Aorta (tissue), 5 donors: ENCODE data around the gene CLEC4F. TPM values are rescaled to one million over a fixed set of nuclear protein-coding genes. Genes with fewer than 3 reads are reported as not detected.

Experiments
- ATAC-seq: fragments of 200-7000 bp; cut with Tn5 transposase; one replicate; pipeline ENCODE4 v1.9.1; 2022; ENCODE audit warnings: moderate library complexity; ENCODE audit not compliant: low FRiP score
- DNase-seq, 2 donors: peaks; one replicate each; pipeline ENCODE4 v3.0.0-alpha.2; 2020
- H3K27ac ChIP-seq, 2 donors: one replicate each; pipeline ENCODE4 v1.5.1; 2013; ENCODE audit warnings: low read length in 2 of 2, mild to moderate bottlenecking in 2 of 2, moderate library complexity in 2 of 2, control low read depth in 1 of 2, inconsistent platforms in 1 of 2, low read depth in 1 of 2
- H3K27me3 ChIP-seq, 2 donors: one replicate each; pipeline ENCODE4 v1.6.1; 2013; ENCODE audit warnings: control low read depth in 1 of 2, low read length in 1 of 2, mild to moderate bottlenecking in 1 of 2, moderate library complexity in 1 of 2; ENCODE audit not compliant: insufficient read depth in 2 of 2, control insufficient read depth in 1 of 2
- H3K36me3 ChIP-seq, 2 donors: one replicate each; pipeline ENCODE4 v1.6.1; 2013; ENCODE audit warnings: control low read depth in 1 of 2, low read length in 1 of 2, mild to moderate bottlenecking in 1 of 2; ENCODE audit not compliant: insufficient read depth in 2 of 2, control insufficient read depth in 1 of 2
- H3K4me1 ChIP-seq, 2 donors: one replicate each; pipeline ENCODE4 v1.6.1; 2013; ENCODE audit warnings: low read length in 2 of 2, control low read depth in 1 of 2, mild to moderate bottlenecking in 1 of 2, moderate library complexity in 1 of 2; ENCODE audit not compliant: insufficient read depth in 2 of 2, control insufficient read depth in 1 of 2
- H3K4me3 ChIP-seq, 2 donors: one replicate each; pipeline ENCODE4 v1.5.1; 2013; ENCODE audit warnings: low read length in 2 of 2, control low read depth in 1 of 2, mild to moderate bottlenecking in 1 of 2
- H3K9me3 ChIP-seq: one replicate; pipeline ENCODE4 v1.6.1; 2013; ENCODE audit warnings: mild to moderate bottlenecking, low read length; ENCODE audit not compliant: control insufficient read depth
- WGBS, 2 donors: extraction: QIAGEN DNeasy Blood & Tissue Kit; methylation state at CpG; one replicate each; pipeline ENCODE4 v1.1.7; 2013; 5-methylcytosine and 5-hydroxymethylcytosine counted together
- intact Hi-C, 2 donors: fragments of 100-400 bp; cut with DNase I; formaldehyde crosslinking; loops; one replicate each; pipeline versions ENCODE4 v1.14.2 to v1.15.0; 2022
- polyA plus RNA-seq, 2 donors: library from polyadenylated mRNA; stranded (reverse); fragments of 200-250 nt; gene quantifications; one replicate each; pipeline ENCODE4 v1.2.3, GENCODE V29; 2013
- total RNA-seq, 2 donors: library from RNA; stranded (reverse); fragmentation: NEBNext Ultra II Directional; extraction: Animal tissue kit (Norgen Biotek cat#: 25700); gene quantifications; one replicate each; pipeline ENCODE4 v1.2.1, GENCODE V29; 2021
- donor health status: healthy with polysubstance abuse.
- donor health status: Bipolar disorder and iron deficiency.
- donor health status: DM: no; HTN: no; CAD: no.
- donor health status: DM: no; HTN: no; CAD: no.
- donor health status: DM: yes; HTN: yes; CAD: no.

The CLEC4F gene
- total and polyA plus RNA-seq, 4 donors = 0.72 TPM; not detected in 3

DNA sequence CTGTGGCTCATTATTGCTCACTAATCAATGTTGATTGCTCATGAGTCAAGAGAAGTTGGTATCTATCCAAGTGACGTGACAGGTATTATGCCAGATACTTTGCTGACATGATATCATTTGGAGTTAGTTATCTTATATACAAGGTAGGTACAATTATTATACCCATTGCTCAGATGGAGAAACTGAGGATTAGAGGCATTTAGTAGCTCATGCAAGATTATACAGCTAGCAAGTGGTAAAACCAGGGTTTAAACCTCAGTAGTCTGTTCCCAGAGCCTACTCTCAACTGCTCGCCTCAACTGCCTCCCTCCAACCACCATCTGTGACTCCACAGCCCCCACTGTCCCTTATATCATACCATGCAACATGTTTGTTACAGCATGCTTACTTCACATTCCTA, 36.1 kb downstream of the CLEC4F start:
- H3K27ac ChIP-seq = no peak overlapping the region
- whole genome bisulfite sequencing, 2 donors = 86 to 92% methylated on average over 2 of the region's 2 CpGs
- H3K27me3 ChIP-seq = no peaks in the 10 kb centered on the region
- ATAC-seq (no peak), DNase-seq (no peak)
- H3K4me1 ChIP-seq = no peaks in the 10 kb centered on the region
- intact Hi-C loops = no loop called here
- no peaks in the 10 kb centered on the region for H3K36me3 ChIP-seq
- no peaks in the 10 kb centered on the region for H3K9me3 ChIP-seq
- H3K4me3 ChIP-seq = no peak overlapping the region

DNA sequence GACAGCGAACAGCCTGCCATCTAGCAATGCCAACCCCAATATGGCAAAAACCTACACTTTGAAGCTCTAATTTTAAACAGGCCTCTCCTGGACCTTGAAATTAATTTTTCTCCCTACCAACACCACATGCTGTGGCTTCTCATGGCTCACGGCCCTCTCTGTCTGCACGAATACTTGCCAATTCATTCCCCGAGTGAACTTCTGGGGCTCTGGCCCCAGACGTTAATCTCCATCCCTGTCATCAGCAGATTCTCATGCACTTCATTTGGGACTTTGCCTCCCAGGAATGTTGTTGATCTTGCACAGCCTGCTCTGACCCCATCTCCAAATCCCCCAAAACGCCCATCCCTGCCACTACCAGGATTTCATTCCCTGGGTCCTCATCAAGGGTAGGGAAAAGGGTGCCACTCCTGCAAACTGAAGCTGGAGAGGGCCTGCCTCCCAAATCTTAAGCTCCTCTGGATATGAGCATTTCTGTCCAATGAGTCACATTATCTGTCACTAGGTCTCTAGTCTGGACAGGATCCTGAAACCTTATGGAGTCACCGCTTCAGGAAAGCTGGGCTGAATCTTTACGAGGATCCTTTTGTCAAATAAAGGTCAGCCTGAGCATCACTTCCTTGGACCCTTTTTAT, 40.4 kb downstream of the CLEC4F start:
- DNase-seq (no peak), ATAC-seq (no peak)
- Histone ChIP-seq H3K27ac (no peak overlapping the region), H3K9me3 (no peaks in the 10 kb centered on the region), H3K4me1 (no peaks in the 10 kb centered on the region), H3K4me3 (no peak overlapping the region), H3K36me3 (no peaks in the 10 kb centered on the region), H3K27me3 (no peaks in the 10 kb centered on the region)
- 56 to 59% methylated on average over 8 of the region's 8 CpGs for WGBS, 2 donors
- intact Hi-C loops = no loop called here

DNA sequence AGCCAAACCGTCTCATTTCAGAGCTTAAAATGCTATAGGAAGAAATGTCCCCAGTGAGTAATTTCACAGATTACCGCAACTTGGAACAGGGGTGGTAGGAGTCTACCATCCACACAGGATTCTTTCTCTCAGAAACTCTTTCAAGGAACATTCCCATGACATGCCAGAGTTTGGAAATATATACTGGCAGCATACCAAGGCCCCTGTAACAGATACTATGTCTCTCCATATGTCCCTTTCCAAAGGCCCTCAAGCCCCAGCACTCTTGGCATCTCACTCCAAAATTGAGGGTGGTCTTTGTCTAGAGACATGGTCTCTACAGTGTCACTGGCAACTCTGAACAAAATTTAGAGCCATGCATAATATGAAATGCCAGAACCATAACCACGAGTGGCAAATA, 40.9 kb downstream of the CLEC4F start:
- no peaks in the 10 kb centered on the region for H3K36me3 ChIP-seq
- no peaks in the 10 kb centered on the region for H3K9me3 ChIP-seq
- intact Hi-C loops = no loop called here
- 50 to 56% methylated on average over 3 of the region's 3 CpGs for WGBS, 2 donors
- ATAC-seq (no peak), DNase-seq (no peak)
- H3K27me3 ChIP-seq = no peaks in the 10 kb centered on the region
- H3K4me1 ChIP-seq = no peaks in the 10 kb centered on the region
- H3K4me3 ChIP-seq = no peak overlapping the region
- H3K27ac ChIP-seq = no peak overlapping the region

DNA sequence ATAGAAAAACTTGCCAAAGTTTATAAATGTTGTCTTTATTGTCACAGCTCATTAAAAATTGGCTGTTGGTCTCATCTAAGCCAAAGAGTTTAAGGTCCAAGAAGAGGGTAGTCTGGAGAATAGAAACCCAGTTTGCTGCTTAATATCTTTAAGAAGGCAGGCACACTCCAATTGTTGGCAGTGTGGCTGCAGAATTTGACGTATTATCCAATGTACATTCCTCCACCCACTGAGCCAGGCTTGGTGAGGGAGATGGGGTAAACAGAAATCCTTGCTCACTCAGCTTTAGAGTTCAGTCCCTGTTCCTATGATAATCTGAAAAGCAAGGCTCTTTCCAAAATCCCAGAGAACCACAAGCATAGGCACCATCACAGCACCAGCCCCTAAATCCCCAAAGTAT, 41.7 kb downstream of the CLEC4F start:
- DNase-seq = no peak
- H3K4me3 ChIP-seq = no peak overlapping the region
- H3K27me3 ChIP-seq = no peaks in the 10 kb centered on the region
- WGBS, 2 donors = 4 to 10% methylated on average over 1 of the region's 1 CpG
- H3K9me3 ChIP-seq = no peaks in the 10 kb centered on the region
- H3K27ac ChIP-seq = no peak overlapping the region
- H3K36me3 ChIP-seq = no peaks in the 10 kb centered on the region
- no peak for ATAC-seq
- intact Hi-C loops = no loop called here
- no peaks in the 10 kb centered on the region for H3K4me1 ChIP-seq

DNA sequence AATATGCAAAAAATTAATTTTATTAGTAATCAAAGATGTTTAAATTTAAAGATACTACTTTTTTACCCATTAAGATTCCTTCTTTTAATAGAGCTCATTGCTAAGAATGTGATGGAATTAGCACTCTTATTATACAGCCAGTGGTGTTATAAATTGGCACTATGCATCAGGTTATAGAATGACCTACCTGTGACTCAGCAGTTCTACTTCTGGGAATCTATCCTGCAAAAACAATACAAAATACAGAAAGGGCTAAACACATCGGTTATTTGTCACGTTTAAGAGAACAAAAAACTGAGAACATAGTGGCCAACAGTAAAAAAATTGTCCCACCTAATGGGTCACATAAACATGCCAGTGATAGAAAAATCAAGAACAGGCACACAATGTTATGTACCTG, 42.9 kb downstream of the CLEC4F start:
- WGBS, 2 donors = 2 to 5% methylated on average over 2 of the region's 2 CpGs
- Histone ChIP-seq H3K27me3 (no peaks in the 10 kb centered on the region), H3K4me1 (no peaks in the 10 kb centered on the region), H3K4me3 (no peak overlapping the region), H3K36me3 (no peaks in the 10 kb centered on the region), H3K27ac (no peak overlapping the region), H3K9me3 (no peaks in the 10 kb centered on the region)
- DNase-seq (no peak), ATAC-seq (no peak)
- intact Hi-C loops = no loop called here

DNA sequence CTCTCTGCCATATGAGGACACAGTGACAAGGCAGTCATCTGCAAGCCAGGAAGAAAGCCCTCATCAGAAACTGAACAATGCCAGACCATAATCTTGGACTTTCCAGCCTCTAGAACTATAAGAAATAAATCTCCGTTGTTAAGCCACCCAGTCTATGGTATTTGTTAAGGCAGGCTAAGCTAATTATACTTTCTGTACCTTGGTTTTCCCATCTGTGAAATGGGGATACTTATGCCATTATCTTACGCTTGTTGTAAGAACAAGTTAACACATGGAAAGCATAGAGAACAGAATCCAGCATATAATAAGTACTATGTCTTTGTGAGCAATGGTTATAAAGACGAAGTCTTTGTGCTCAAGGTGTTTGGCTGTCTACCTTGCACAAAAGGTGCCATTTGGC, 44.1 kb downstream of the CLEC4F start:
- no peaks in the 10 kb centered on the region for H3K36me3 ChIP-seq
- no peaks in the 10 kb centered on the region for H3K9me3 ChIP-seq
- H3K27me3 ChIP-seq = no peaks in the 10 kb centered on the region
- intact Hi-C loops = no loop called here
- no peaks in the 10 kb centered on the region for H3K4me1 ChIP-seq
- ATAC-seq = no peak
- 90 to 95% methylated on average over 3 of the region's 3 CpGs for WGBS, 2 donors
- DNase-seq = no peak
- H3K4me3 ChIP-seq = no peak overlapping the region
- no peak overlapping the region for H3K27ac ChIP-seq

DNA sequence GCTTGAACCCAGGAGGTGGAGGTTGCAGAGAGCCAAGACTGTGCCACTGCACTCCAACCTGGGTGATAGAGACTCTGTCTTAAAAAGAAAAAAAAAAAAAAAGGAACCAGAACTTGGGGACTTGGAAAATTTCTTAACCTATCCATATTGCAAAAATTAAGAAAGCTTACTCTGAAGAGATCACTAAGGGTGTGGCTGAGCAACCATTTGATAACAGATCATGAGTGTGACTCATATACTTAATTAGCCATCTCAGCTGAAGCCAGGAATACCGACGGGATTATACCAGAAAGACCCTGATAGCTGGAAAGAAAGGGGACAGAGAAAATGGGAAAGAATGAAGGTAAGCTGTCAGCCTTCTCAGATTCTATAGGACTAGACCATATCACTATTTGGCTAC, 45.3 kb downstream of the CLEC4F start:
- Histone ChIP-seq H3K4me1 (no peaks in the 10 kb centered on the region), H3K4me3 (no peak overlapping the region), H3K27me3 (no peaks in the 10 kb centered on the region), H3K9me3 (no peaks in the 10 kb centered on the region), H3K36me3 (no peaks in the 10 kb centered on the region), H3K27ac (no peak overlapping the region)
- no peak for ATAC-seq
- intact Hi-C loops = no loop called here
- WGBS, 2 donors = 68 to 80% methylated on average over 2 of the region's 2 CpGs
- no peak for DNase-seq

DNA sequence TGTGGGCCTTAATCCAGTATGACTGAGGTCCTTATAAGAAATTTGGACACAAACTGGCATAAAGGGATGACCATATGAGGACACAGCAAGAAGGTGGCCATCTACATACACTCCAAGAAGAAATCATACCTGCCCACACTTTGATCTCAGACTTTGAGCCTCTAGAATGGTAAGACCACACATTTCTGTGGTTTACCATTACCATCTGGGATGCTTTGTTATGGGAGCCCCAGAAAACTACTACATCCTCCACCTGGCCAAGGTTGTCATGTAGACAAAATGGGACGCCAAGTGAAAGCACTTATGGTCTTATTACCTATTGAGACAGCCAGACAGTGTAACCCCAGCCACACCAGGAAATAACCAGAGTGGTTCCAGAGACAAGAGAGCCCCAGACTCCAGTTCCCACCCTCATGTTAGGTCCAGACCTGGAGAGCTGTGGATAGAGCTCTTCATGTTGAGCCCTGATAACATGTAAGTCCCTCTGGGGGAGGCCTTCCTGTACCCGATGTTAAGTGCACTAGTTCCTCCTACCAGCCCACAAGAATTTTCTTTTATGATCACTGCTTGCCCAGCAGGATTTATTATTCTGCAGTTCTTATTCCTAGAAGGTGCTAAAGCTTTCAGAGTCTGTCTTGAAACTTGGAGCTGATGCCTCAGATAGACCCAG, 47.8 kb downstream of the CLEC4F start:
- no peak overlapping the region for H3K4me3 ChIP-seq
- no peaks in the 10 kb centered on the region for H3K36me3 ChIP-seq
- ATAC-seq (no peak), DNase-seq (no peak)
- intact Hi-C loops = no loop called here
- no peak overlapping the region for H3K27ac ChIP-seq
- no peaks in the 10 kb centered on the region for H3K9me3 ChIP-seq
- 78 to 79% methylated on average over 2 of the region's 2 CpGs for WGBS, 2 donors
- no peaks in the 10 kb centered on the region for H3K4me1 ChIP-seq
- no peaks in the 10 kb centered on the region for H3K27me3 ChIP-seq

DNA sequence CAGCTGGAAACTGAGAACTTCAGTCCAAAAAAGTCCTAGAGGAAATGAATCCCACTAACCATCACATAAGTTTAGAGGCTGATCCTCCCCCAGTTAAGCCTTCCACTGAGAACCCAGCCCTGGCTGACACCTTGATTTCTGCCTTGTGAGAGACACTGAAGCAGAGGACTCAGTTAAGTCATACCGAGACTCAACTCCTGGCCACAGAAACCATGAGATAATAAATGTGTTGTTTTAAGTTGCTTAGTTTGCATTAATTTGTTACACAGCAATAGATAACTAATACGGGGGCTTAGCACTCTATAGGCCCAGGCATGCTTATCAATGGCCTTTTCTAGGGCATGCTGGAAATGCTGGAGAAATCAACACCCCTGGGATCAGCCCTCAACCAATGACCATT, 49.0 kb downstream of the CLEC4F start:
- H3K4me1 ChIP-seq = no peaks in the 10 kb centered on the region
- H3K9me3 ChIP-seq = no peaks in the 10 kb centered on the region
- H3K36me3 ChIP-seq = no peaks in the 10 kb centered on the region
- H3K27me3 ChIP-seq = no peaks in the 10 kb centered on the region
- no peak overlapping the region for H3K27ac ChIP-seq
- no peak overlapping the region for H3K4me3 ChIP-seq
- 81 to 92% methylated on average over 2 of the region's 2 CpGs for WGBS, 2 donors
- DNase-seq (no peak), ATAC-seq (no peak)
- intact Hi-C loops = no loop called here
